ENCODE measurements around the gene SPIRE1.
"Not testable (repeated sequence)": the region's sequence is repeated elsewhere in the genome, so short reads cannot be mapped to it uniquely, and the experiment has no call there.

The SPIRE1 gene

DNA sequence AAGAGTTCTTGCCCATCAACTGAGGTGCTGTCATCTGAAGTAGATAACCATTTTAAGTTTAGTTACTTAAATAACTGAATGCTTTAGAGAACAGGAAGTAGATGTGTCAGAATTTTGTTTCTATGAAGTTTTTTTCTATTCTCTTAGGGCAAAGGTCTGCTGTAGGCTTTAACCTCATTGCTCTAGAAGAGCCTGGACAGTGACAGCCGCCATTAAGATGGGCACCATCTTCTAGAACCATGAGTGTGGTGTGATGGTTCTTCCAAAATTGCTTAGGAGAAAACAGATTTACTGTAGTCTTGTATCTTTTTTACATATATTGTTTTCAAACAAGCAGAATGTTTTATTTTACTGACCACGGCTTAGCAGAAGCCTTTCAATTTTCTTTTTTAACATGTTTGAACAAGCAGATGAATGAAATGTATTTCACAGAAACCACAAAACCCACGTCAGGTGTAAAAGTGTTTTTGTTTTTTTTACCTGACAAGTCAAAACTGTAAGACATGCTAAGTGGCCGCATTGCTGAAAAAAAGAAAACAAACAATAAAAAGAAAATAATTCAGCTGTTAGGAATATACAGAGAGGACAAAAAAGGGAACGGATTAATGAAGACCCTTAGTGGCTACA lies 172.3 kb downstream of the SPIRE1 start:
- no peak for DNase-seq (ENCODE audit: low read depth)

GRCh38 chr18:12481915-12482314 lies 176.0 kb downstream of the SPIRE1 start:
- not testable (repeated sequence) for DNase-seq (ENCODE audit: low read depth)

GRCh38 chr18:12479982-12480381 lies 177.9 kb downstream of the SPIRE1 start:
- DNase-seq (ENCODE audit: low read depth), result no peak

DNA sequence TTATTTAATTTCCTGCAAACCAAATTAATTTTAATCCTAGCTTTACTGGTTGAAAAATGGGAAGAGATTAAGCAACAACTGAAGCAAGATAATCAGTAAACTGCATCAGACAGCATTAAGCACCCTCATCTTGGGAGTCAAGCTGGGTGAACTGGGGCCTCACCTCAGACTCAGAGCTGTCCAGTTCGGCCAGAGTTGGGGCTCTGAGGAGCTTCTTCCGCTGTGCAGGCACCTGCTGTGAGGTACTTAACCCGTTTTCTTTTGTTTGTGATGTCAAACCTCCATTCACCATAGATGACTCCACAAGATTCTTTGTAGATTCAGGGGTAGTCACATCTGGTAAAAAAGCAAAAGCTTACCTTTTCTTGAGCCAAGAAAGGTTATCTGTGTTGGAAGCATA lies 178.4 kb downstream of the SPIRE1 start:
- no peak for DNase-seq (ENCODE audit: low read depth)

GRCh38 chr18:12478269-12479047 lies 179.4 kb downstream of the SPIRE1 start:
- DNase-seq (ENCODE audit: low read depth), result no peak

DNA sequence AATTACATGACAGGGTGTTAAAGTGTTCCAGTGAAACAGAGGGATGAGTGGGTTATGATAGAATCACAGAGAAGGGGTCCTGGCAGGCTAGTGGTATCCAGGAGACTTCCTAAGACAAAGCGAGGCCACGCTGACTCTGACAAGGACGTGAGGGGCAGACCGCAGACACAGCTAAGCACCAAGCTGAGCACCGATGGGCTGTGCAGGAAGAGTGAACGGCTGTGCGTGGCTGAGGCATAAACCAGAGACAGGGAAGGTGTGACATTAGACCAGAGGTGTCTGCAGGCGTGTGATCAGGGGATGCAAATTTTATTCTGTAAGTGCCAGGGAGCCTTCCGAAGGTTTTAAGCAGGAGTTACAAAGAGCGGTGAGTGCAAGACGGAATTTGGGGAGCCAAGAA lies 180.3 kb downstream of the SPIRE1 start:
- no peak for DNase-seq (ENCODE audit: low read depth)

DNA sequence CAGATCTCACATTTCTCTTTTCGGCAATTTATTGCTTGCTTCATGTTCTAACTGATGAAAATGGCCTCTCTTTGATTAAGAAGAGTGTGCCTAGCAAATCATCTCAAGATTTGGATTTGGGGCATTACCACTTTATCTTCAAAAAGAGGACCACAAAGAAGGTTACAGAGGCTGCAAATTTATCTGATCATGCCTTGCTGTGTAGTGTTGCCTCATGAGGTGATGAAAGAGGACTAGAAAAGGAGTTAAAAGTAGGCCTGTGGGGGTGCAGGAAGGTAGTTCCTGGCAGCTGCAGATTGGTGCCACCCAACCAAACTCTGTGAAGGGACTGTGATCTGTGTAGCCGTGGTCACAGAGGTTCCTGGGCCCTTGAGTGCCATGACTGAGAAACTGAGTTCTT lies 181.0 kb downstream of the SPIRE1 start:
- DNase-seq (ENCODE audit: low read depth), result no peak

DNA sequence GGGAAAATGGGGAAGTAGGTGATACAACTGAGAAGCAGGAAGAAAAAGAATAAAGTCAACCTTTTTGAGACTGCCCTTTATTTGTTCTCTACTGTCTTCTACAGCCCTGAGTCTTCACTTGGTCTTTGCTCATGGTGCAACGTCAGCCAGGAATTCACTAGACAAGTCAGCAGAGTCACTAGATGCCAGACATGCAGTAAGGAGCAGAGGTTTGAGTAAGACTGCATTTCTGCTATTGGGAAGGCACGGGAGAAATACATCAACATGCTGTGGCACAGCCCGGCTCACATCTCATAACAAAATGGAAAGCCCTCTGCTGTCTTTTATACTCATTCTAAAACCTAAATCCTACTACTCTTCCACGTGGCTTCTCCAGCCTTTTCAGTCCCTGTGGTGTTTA lies 183.0 kb downstream of the SPIRE1 start:
- no peak for DNase-seq (ENCODE audit: low read depth)

GRCh38 chr18:12474146-12474545 lies 183.8 kb downstream of the SPIRE1 start:
- no peak for DNase-seq (ENCODE audit: low read depth)

GRCh38 chr18:12470382-12471075 lies 187.4 kb downstream of the SPIRE1 start:
- DNase-seq (ENCODE audit: low read depth), result no peak

- DNase-seq (ENCODE audit: low read depth), result no peak
Measured at GRCh38 chr18:12468445-12468844, 189.5 kb downstream of the SPIRE1 start.

DNA sequence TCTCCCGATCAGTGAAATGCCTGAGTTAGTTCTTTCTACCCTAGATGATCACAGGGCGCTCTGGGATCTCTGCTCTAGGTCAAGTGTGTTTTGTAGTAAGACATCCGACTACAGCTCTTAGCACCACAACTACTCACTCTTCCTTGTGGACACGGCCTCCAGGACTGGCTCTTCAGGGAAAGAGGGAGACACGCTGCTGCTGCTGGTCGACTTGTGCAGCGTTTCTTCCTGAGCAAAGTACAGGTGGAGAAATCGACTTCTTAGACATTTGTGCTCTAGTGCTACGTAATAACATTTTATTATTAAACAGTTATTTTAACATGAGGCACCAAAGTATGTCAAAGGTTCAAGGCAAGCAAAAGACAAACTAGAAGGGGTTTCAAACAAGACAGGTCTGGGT lies 193.2 kb downstream of the SPIRE1 start:
- DNase-seq (ENCODE audit: low read depth), result no peak

- no peak for DNase-seq (ENCODE audit: low read depth)
Measured at GRCh38 chr18:12463191-12463590, 194.7 kb downstream of the SPIRE1 start.

GRCh38 chr18:12462242-12462641 lies 195.7 kb downstream of the SPIRE1 start:
- DNase-seq (ENCODE audit: low read depth), result no peak

DNA sequence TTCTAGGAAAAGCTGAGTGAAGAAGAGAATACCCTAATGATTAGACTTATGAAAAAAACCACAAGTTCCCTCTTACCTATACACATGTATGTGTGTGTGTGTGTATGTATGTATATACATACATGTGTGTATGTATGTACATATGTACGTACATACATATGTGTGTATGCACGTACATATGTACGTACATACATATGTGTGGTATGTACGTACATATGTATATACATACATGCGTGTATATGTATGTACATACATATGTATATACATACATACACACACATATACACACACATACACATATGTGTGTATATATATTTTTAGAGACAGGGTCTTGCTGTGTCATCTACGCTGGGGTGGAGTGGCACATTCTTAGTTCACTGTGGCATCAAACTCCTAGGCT lies 196.6 kb downstream of the SPIRE1 start:
- no peak for DNase-seq (ENCODE audit: low read depth)

GRCh38 chr18:12460874-12461273 lies 197.0 kb downstream of the SPIRE1 start:
- no peak for DNase-seq (ENCODE audit: low read depth)

DNA sequence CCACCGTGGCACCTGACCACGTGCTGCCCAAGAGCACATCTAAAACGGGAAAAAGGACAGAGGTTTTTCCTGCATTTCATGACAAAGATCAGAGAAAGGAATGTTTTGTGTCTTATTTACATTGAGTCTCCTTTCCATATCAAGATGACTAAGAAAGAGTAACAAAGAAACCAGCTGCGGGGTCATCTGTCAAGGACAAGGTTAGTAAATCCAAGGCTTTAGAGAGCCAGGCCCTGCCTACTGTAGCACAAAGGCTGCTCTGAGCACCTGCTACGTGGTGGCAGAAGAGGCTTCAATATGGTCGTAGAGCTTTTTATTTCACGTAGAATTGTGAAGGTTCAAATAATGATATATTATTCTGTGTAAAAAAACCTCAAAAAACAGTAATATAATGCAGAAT lies 199.1 kb downstream of the SPIRE1 start:
- DNase-seq (ENCODE audit: low read depth), result no peak

DNA sequence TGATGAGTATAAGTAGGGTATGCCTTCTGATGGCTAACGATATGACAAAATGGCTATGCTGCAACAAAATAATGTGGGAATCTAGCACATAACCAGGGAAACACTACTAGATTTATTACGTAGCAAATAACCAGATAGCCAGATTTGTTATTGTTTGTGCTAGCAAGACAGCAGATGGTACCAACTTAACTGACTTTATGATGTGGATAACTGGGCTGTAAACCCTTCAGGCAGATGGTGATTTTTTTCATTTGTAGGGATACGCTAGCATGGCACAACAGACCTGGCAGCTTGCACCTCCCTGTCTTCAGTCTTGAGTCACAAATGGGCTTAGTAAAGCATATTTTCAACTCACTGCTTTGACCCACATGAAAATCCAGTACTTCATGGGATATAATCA lies 201.5 kb downstream of the SPIRE1 start:
- no peak for DNase-seq (ENCODE audit: low read depth)

GRCh38 chr18:12455496-12455895 lies 202.4 kb downstream of the SPIRE1 start:
- no peak for DNase-seq (ENCODE audit: low read depth)

GRCh38 chr18:12452784-12453183 lies 205.1 kb downstream of the SPIRE1 start:
- no peak for DNase-seq (ENCODE audit: low read depth)

DNA sequence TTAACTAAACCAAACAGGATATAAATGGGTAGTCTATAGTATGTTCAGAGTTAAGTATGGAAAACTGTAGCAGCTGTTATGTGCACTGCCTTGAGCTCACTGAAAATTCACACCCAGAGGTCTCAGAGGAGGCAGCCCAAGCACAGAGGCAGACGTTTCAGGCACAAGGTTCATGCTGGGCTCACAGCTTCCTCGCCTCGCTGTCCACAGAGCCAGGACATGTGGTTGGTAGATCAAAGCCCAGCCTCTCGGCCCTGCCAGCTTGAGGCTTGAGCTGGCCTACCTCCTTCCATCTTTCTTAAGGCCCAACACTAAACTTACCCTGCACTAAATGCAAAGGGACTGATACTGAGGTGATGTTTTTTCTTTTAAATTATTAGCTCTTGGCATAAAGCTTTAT lies 206.5 kb downstream of the SPIRE1 start:
- no peak for DNase-seq (ENCODE audit: low read depth)

DNA sequence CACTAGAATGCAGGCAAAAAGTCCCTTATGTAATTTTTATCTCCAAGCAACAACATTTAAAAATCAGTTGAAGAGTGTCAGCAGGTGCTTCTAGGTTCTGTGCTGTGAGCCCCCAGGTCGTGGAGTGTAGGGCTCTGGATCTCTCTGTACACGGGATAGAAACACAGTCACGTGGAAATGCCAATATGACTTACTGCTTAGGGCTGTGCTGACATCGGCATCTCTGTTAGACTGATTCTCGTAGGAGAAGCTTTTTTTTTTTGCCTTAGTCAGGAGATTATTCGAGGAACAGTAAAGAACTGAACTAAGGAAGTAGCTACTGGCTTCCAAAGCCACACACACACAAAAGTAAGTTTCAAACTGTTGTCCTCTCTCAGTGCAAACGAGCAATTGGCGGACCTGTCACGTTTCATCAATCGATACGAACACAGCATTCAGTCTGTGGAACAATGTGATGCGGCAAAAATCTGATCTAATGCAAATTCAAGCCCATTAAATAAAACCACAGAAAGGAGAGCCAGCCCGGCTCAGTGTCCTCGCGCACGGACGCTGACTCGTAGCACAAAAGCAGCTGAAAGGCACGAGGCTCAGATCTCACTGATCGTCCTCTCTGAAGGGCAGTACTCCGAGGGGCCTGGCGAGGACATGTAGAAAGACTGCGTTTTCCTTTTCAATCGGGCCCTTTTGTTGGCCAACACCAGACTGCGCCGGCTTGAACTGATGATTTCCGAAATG lies 208.7 kb downstream of the SPIRE1 start:
- no peak for DNase-seq (ENCODE audit: low read depth)

GRCh38 chr18:12445554-12445953 lies 212.4 kb downstream of the SPIRE1 start:
- no peak for DNase-seq (ENCODE audit: low read depth)

Data from GM04504 (cell line).